Fibroblast of skin of scalp (primary cell): ENCODE results near the gene YJU2.

Experiments
- DNase-seq: peaks from one replicate; pipeline ENCODE4 v3.0.0-alpha.2; 2013

YJU2 gene

GRCh38 chr19:4301590-4302242 is 54.8 kb downstream of the YJU2 start:
- no peak for DNase-seq

DNA sequence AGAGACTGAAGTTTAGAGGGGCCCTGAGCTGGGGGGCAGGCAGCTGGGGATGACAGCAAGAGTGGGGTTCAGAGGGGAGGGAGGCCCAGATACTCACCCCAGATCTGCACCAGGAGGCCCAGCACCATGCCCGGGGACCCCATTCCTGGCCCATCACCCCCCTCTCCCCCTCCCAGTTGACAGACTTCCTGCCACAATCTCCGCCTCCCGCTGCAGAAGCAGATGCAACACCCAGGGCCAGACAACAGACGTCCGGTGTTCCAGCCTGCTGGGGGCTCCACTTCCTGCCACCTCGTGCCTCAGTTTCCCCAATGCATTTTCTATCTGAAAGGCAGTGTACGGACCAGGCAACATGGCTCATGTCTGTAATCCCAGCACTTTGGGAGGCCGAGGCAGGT is 55.4 kb downstream of the YJU2 start, which contains the start of gene TMIGD2:
Gene TMIGD2, minus strand, starts transcription at position 147 of the 398 bp plus-strand sequence. Its CDS starts 4 bp downstream, at position 143.
- DNase-seq: no peak

DNA sequence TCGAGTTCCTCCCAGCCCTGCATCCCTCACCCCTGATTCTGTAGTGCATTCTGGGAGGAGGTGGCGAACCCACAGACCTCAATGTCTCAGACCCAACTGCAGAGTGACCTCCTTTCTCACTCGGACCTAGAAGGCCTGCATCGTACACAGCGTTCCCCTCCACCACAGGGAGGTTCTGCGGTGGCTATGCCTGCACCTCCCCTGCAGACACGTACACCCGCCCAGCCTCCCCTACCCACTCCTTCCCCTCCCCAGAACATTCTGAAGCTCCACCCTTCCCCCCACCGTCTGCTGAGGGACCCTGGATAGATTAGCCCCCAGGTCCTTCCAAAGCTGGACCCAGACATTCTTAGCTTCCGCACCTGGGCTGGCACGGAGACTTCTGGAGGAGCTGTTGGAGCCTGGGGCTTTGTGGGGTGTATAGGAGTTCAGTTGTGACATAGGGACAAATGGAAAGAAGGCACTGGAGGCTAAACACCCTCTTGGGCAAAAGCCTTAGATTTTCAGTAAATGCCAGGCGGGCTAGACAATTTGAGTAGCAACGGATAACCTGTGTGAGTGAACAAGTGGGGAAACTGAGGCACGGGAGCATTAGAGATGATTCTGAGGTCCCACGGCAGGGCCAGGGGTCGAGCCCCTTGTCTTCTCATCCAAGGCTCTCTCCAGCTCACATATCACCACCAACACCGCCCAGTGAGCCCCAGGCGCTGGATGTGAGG is 57.1 kb downstream of the YJU2 start:
- no peak for DNase-seq

DNA sequence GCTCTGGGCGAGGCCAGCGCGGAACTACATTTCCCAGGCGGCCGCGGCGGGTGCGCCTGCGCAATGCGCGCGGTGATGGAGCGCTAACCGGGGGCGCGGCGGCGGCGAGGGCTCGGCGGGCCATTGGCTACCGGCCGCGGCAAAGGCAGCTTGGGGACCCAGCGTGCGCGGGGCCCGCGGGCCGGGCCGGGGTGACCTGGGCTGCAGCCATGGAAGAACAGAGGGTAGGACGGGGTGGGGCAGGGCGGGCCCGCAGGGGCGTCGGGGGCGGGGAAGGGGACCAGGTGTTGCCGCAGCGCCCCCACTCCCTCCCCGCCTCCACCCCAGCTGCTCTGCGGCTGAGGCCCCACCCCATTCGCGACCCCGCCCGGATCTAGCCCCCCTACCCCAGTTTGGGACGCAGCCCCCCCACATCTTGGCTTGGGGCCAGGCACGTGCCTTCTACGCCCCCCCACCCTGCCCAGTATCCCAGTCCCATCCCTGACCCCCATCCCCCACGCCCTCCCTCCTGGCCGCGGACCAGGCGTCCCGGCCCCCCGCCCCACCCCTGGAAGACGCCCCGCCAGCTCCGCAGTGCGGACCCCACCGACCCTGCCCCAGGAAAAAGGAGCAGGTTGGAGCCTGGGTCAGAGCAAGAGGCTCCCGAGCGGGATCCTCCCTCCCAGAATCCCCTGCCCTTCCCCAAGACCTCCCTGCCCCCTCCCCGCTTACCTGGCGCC is 57.8 kb downstream of the YJU2 start, which contains the start of gene FSD1:
Gene FSD1, plus strand, starts transcription at position 61 of the 719 bp plus-strand sequence. Its CDS starts 149 bp downstream, at position 210.
- DNase-seq: peak; percentile 72

GRCh38 chr19:4305257-4305612 is 58.4 kb downstream of the YJU2 start:
- no peak for DNase-seq

DNA sequence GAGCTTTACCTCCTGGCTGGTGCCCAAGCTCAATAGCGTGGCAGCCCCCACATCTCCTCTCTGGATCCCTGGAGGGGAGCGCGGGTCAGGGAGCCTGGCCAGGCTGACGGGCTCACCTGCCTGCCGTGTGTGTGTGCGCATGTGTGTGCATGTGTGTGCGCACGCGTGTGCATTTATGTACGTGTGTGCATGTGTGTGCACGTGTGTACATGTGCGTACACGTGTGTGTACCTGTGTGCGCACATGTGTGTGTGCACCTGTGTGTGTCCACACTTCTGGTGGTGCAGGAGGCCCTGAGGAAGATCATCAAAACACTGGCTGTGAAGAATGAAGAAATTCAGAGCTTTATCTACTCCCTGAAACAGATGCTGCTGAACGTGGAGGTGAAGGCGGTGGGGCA is 58.8 kb downstream of the YJU2 start:
- no peak for DNase-seq

GRCh38 chr19:4310247-4311121 is 63.6 kb downstream of the YJU2 start:
- DNase-seq: no peak

DNA sequence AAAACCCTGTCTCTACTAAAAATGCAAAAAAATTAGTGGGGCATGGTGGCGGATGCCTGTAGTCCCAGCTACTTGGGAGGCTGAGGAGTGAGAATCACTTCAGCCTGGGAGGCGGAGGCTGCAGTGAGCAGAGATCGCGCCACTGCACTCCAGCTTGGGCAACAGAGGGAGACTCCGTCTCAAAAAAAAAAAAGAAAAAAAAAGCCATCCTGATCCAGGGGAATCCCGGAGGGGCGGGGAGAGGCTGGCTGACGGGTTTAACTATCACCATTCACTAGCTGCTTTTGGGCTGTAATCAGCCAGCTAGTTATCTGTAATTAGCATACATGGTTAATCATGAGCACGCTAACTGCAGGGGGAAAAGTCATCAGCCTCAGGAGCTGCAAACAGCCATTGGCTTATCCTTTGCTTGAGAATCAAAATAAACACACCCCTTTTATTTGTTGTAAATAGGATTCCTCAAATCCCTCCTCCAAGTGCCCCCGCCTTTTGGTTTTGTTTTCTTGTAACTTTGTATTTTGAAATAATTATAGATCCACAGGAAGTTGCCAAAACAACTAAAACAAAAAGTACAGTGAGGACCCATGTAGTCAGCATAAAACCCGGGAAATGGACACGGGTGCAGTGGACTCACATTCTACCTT is 67.1 kb downstream of the YJU2 start:
- DNase-seq: no peak

- no peak for DNase-seq
These were observed 70.1 kb downstream of the YJU2 start for GRCh38 chr19:4316956-4317355.

DNA sequence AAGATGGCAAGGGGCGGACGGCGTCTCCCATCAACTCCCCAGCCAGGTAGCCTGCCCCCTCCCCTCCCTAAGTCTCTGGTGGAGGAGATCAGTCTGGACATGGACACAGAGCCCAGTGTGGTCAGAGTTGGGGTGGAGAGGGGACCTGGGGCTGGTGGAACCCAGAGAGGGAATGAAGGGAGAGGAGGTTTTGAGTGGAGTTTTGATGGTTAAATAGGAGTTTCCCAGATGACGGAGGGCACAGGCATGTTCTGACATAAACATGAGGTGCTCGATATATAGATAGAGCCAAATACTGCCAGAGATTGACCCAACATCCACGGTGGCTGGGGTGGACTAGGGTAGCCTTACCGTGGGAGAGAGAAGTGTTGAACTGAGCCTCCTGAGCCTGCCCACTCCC is 71.6 kb downstream of the YJU2 start:
- no peak for DNase-seq
